NOMO-1 treated with dmso at 0.1 percent for 144 hours (cell line): ENCODE results near the gene PPP1R26.

Source experiments
- DNase-seq: peaks from one replicate; lab custom pipeline; 2025; ENCODE audit not compliant: unreplicated experiment; lab: John Stamatoyannopoulos, UW

The PPP1R26 gene

GRCh38 chr9:135463140-135463539, 16.4 kb upstream of the PPP1R26 start:
- DNase-seq = no peak

GRCh38 chr9:135464181-135464580, 15.4 kb upstream of the PPP1R26 start:
- no peak for DNase-seq

GRCh38 chr9:135468854-135469521, 10.6 kb upstream of the PPP1R26 start:
- no peak for DNase-seq

GRCh38 chr9:135471791-135472640, 7.6 kb upstream of the PPP1R26 start:
- no peak for DNase-seq

GRCh38 chr9:135473972-135474543, 5.5 kb upstream of the PPP1R26 start:
- DNase-seq = no peak

- DNase-seq = no peak
These were observed 4.7 kb upstream of the PPP1R26 start for GRCh38 chr9:135474915-135475314.

GRCh38 chr9:135476561-135477355, 2.8 kb upstream of the PPP1R26 start:
- no peak for DNase-seq

- DNase-seq = no peak
These were observed 1.4 kb upstream of the PPP1R26 start for GRCh38 chr9:135478191-135478590.

- DNase-seq = peak; percentile 36
These were observed 633 bp upstream of the PPP1R26 start for GRCh38 chr9:135478829-135479468.

GRCh38 chr9:135480071-135480939, 723 bp downstream of the PPP1R26 start:
- no peak for DNase-seq

GRCh38 chr9:135480940-135481310, 1.3 kb downstream of the PPP1R26 start:
- DNase-seq = no peak

- no peak for DNase-seq
These were observed 2.6 kb downstream of the PPP1R26 start for GRCh38 chr9:135482015-135482754.

GRCh38 chr9:135484460-135485277, 5.1 kb downstream of the PPP1R26 start:
- DNase-seq = no peak

GRCh38 chr9:135485385-135485784, 5.8 kb downstream of the PPP1R26 start:
- DNase-seq = no peak

GRCh38 chr9:135485832-135486231, 6.2 kb downstream of the PPP1R26 start:
- DNase-seq = no peak

- DNase-seq = no peak
These were observed 6.9 kb downstream of the PPP1R26 start for GRCh38 chr9:135486267-135487065.

GRCh38 chr9:135487281-135488012, 7.9 kb downstream of the PPP1R26 start:
- no peak for DNase-seq
